A673 (cell line): Measurements from ENCODE around the gene GGT5.

ENCODE experiments used
- CTCF ChIP-seq: fragments of 300-800, 200-600 bp; sonication (generic); conservative IDR thresholded peaks from 2 replicates; pipeline ENCODE4 v1.5.1; 2017; ENCODE audit warnings: low read depth, mild to moderate bottlenecking, antibody characterized with exemption, low read length, moderate library complexity, mixed read lengths
- EZH2 ChIP-seq: fragments of 200-600 bp; sonication (generic); IDR thresholded peaks from 2 replicates; pipeline ENCODE4 v1.6.1; 2017; ENCODE audit warnings: borderline replicate concordance, low read depth, mild to moderate bottlenecking, mixed read lengths, antibody characterized with exemption, low read length; ENCODE audit not compliant: poor library complexity, severe bottlenecking

DNA sequence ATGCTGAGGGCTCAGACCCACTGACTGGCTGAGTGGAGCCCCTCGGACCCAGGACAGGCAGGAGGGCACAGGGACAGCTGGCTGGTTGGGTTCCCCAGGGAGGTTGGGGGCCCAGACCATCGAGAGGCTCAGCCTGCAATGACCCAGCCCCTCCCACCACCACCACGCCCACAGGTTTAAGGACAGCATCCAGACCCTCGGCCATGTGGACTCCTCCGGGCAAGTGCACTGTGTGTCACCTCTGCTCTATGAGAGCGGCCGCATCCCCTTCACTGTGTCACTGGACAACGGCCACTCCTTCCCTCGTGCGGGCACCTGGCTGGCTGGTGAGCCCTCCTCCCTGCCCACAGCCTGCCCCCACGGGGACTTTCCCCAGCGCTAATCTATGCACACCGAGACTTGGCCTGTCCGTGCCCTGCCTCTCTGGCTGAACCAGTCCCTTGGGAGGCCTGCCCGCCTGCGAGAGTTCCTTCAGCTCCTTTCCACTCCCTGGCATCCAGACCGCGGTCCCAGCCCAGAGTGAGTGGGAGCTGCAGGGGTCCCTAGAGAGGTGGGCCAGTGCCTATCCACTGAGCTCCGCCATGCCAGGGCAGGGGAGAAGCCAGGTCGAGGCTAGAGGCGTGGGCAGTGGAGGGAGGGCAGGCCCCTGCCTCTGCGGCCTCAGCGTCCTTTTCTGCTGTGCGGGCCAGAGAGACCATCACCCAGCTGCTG is 61.4 kb downstream of the GGT5 start:
- TF ChIP-seq CTCF (no peak), EZH2 (no peak)
